Pulmonary artery endothelial cell (primary cell): ENCODE results near the gene FLCN. TPM values are rescaled to one million over a fixed set of nuclear protein-coding genes. Genes with fewer than 3 reads are reported as not detected.
"Not testable (repeated sequence)": the region's sequence is repeated elsewhere in the genome, so short reads cannot be mapped to it uniquely, and the experiment has no call there.

Source experiments
- DNase-seq: peaks from one replicate; pipeline ENCODE4 v3.0.0-alpha.2; 2011; ENCODE audit warnings: low read depth, low spot score
- total RNA-seq: library from RNA; depleted of rRNA; stranded (reverse); fragments of >200 nt; gene quantifications from 2 replicates; pipeline ENCODE4 v1.2.3, GENCODE V29; 2014

FLCN gene
- total RNA-seq, 1 donor from 2014 or later, result 40.3 TPM

DNA sequence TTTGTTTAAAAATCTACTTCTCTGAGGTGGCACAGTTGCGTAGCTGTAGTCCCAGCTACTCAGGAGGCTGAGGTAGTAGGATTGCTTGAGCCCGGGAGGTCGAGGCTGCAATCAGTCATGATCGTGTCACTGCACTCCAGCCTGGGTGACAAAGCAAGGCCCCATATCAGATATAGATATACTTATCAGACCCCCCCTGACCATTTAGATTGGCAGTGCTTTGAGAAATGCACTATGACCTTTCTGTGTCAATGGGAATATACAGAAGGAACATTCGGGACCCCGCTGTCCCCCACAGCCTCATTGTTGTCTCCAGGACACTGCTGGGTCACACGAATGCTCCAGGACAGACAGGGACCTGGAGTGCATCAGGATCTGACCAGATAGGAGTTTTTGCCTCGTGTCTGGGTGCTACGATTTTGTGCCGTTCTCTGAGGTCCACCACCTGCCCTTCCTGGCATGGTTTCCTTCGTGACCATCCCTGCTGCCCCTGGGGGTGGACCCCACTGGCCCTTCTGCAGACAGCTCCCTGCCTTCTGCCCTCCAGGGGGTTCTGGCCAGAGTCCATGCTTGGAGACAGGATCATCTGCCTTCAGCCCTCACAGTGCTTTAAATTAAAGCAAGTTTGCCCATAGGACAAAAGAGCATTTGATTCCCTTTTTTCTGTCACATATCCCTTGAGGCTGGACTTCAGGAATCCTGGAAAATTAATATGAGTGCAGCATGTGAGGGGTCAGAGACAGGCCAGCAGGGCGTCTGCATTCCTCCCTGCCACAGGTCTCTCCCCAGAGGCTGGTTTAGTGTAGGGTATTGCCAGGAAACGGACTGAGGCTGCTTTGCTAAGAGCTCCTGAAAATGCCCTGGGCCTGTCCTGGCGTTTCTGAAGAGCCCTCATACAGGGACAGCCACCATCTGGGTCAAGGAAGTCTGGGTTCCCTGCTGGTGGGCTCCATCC is 50.1 kb downstream of the FLCN start:
- DNase-seq, result no peak

- DNase-seq, result no peak
Observed at GRCh38 chr17:17186051-17186450, 50.9 kb downstream of the FLCN start.

- DNase-seq, result not testable (repeated sequence)
Observed at GRCh38 chr17:17184985-17185757, 51.8 kb downstream of the FLCN start.

- no peak for DNase-seq
Observed at GRCh38 chr17:17183744-17184143, 53.2 kb downstream of the FLCN start.

DNA sequence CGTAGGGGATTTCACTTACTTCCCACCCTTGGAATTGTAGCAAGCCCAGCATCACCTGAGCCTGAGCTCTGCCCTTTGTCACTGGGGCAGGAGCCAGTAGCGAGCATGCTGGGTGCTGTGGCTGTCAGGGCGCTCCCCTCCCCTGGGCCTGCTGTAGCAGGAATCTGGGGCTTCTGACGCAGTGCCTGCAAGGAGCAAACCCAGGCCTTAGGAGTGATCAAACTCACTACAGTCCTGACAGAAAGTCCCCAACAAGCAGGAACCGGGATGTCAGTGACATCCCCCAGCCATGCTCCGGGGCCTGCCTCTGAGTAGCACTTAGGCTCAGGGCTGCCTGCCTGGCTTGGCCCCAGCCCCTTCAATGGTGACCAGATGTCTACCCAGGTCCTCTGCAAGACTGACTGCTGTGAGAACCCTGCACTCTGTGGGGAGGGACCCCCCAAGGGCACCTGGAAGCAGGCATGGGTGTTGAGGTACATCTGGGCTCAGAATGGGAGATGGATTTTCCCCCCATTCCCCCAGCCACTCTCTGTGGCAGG is 54.3 kb downstream of the FLCN start:
- DNase-seq, result no peak

GRCh38 chr17:17181666-17182597 is 55.0 kb downstream of the FLCN start:
- no peak for DNase-seq

DNA sequence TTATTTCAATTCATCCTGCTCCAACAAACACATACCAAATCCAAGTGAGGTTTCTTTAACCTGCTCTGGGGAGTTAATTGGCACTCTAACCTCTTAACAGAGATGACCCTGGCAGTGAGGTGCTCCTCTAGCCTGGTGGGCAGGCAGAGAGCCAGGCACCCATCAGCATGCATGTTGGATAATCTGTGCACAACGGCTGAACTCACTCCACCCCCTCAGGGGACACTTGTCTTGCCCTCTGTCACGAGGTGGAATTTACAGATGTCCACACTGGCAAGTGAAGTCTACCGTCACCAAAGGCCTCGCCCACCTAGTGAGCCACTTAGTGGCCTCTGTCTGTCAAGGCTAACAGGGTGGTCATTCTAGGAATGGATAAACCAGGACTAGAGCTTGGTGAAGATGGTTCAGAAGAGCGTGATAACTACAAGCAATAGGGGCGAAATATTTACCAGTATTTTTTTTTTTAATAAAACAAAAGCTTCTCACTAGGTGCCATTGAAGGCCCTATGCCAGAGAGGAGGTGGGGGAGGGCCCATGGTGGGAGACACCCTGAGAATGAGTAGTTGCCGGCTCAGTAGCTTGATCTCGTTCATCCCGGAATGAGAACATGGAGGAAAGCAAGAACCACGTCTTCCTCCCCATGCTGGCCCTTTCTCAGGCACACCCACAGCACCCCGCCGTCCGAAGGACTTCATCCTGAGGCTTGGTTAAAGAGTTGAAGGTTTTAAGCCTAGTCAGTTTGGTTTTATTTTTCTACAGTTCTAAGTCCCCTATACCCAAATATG is 56.0 kb downstream of the FLCN start:
- DNase-seq, result no peak

DNA sequence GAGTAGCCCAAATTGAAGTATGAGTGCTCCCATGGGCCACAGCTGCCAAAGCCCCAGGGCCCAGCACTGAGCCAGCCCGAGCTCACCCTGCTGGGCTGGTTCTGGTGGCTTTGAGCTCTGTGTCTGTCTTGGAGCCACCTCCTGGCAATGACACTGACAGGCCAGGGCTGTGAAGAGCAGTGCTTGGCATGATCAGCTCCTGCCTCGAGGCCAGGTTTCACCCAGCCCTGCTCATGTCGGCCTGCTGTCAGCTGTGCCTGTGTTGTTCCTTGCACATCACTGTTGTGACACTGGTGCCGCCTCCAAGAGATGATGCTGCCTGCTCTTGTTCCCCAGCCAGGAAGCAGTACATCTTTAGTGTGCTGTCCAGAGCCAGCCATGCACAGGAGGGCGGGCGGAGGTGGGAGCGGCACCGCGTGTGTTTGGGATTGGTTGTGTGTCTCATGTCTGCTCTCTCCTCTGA is 56.8 kb downstream of the FLCN start:
- no peak for DNase-seq

DNA sequence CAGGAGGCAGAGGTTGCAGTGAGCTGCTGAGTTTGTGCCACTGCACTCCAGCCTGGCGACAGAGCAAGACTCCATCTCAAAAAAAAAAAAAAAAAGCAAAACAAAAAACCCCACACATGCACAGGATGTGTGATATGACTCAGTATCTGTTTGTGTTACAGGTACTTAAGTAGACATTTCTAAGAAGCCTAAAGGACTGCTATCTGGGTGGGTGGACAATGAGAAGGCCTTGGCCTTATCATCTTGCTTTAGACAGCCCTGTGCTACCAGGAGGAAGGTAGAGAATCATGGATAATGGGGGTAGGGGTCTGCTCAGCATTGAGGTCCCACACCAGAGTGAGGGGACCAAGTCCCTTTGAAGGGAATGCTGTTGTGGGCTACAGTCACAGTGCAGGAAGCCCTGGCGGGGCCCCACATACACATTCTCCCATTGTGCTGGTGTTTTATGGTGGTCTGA is 57.6 kb downstream of the FLCN start:
- DNase-seq, result no peak

DNA sequence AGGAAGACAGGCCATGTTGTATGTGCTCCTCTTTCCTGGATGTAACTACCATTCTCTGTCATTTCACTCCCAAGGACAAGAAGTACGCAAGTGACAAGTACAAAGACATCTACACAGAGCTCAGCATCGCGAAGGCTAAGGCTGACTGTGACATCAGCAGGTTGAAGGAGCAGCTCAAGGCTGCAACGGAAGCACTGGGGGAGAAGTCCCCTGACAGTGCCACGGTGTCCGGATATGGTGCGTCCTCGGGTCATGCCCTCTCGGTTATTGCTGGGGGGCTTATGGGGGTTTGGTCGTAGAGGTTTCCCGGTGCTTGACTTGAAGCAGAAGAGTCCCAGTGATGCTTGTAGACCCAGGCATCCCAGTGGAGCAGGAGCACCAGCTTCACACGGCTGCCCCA is 59.8 kb downstream of the FLCN start:
- no peak for DNase-seq

DNA sequence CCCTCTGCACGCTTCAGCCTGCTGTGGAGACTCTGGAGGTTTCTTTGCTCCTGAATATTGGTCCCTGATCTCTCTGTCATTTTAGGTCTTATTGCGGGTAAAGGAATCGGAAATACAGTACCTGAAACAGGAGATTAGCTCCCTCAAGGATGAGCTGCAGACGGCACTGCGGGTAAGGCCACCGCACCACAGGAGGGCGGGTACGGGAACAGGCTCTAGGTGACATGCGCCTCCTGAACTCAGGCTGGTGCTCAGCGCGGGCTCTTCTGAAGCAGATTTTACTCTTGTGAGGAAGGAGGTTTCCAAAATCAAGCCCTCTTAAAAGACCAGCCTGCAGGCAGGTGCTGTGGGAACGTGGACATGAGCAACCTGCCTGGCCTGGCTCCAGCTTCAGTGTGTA is 60.6 kb downstream of the FLCN start:
- DNase-seq, result no peak

GRCh38 chr17:17175917-17176316 is 61.1 kb downstream of the FLCN start:
- DNase-seq, result no peak

GRCh38 chr17:17175340-17175739 is 61.6 kb downstream of the FLCN start:
- DNase-seq, result no peak

DNA sequence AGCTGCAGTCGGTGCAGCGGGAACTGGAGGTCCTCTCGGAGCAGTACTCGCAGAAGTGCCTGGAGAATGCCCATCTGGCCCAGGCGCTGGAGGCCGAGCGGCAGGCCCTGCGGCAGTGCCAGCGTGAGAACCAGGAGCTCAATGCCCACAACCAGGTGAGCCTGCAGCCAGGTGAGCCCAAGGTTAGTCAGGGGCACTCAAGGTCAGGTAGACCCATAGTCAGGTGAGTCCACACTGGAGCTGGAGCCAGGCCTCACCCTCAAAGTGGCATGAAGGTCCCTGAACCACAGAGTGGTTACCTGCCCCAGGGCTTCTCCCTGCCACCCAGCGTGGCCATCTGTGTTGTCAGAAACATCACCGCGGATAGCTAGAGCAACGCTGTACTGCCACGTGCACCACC is 63.0 kb downstream of the FLCN start:
- DNase-seq, result no peak

- DNase-seq, result no peak
Observed at GRCh38 chr17:17172990-17173389, 64.0 kb downstream of the FLCN start.

DNA sequence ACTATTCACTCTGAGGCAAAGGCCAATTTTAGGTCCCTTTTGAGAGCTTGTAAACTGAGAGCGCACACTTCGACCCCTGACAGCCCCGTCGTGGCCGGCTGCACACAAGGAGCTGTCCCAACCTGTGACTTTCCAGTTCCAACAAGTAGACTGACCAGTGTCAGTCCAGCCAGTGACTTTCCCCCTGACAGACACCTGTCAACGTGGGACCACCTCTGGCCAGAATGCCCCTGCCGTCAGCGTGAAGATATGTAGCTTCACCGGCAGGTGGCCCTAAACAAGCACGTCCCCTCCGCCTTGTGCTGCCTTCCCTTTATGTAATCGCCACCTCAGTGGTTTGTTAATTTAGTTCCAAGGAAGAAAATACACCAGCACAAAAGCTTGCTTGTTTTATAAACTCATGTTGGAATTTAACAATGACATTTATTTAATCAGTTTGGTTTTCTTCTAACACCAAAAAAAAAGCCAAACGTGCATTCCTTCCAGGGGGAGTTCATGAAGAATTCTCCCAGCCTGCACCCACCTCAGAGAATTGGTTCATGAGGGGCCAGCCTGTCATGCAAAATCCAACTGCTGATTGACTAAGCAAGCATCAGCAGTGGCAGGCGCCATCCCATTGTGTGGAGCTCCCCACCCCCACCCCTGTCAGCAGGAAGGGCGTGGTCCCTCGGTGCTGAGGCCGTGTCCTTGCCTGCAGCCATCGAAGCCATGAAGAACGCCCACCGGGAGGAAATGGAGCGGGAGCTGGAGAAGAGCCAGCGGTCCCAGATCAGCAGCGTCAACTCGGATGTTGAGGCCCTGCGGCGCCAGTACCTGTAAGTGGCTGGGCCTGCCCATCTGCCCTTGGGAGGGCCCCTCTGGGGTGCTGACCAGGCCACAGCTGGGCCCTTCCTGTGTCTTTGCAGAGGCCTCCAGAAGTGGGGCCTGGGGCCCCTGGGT is 64.7 kb downstream of the FLCN start:
- DNase-seq, result no peak

DNA sequence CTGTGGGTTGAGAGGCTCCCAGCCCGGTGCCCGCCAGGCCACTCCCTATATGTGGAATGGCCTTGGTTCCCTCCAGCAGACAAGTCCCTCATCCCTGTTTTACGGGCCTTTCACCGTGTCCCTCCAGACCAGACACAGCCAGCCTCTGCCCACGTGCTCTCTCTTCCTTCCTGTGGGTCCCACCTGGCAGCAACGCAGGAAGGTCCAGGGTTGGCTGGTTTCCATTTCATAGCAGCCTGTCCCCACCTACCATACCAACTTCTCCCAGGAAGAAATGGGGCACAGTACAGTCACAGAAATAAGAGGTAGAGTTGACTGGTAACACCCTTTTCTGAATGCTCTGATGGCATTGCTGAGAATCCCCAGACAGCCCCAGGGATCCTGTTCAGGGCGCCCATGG is 65.8 kb downstream of the FLCN start:
- no peak for DNase-seq

GRCh38 chr17:17170346-17170985 is 66.5 kb downstream of the FLCN start:
- no peak for DNase-seq

DNA sequence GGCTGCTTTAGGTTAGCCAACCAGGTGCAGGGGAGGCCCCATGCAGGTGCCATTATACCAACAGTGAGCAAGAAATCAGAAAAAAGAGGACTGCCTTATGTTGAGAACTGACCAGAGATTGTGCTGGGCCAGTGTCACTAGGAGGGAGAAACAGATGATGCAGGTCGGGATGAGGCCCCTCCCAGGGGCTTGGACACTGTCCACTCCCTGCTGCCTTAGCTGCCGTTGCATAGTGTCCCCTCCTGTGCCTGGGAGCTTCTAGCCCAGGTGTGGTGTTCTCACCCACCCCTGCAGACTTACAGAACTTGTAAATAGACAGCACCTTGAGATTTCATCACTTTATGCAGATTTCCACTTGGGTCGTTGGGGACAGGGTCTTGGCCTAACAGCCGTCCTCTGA is 67.6 kb downstream of the FLCN start:
- no peak for DNase-seq
